ENCODE data around the gene PKD2L2. TPM values are rescaled to one million over a fixed set of nuclear protein-coding genes. Genes with fewer than 3 reads are reported as not detected.
"Not testable (repeated sequence)": the region's sequence is repeated elsewhere in the genome, so short reads cannot be mapped to it uniquely, and the experiment has no call there.

The PKD2L2 gene
- total and polyA plus RNA-seq, 9 of the 15 experiments (the other 6 are each of a cell fraction or from before 2014, with no cell fraction given): 0.08 to 0.25 (median 0.11) TPM; not detected in 5

- CTCF ChIA-PET (ENCODE audit: low intra/inter-chr PET ratio); BruUV-seq (replicated peaks); H3K4me2 ChIP-seq (ENCODE audit: insufficient read depth, low read length); intact Hi-C loops (cut with micrococcal nuclease); H3K27ac ChIP-seq (ENCODE audit: extremely low read depth, low read depth, low read length); POLR2A ChIA-PET; in situ Hi-C loops (cut with MboI); H3K9me3 ChIP-seq (replicated peaks; ENCODE audit: control insufficient read depth, insufficient read depth, low read depth, low read length); H2AFZ ChIP-seq (ENCODE audit: low read depth, low read length); FAIRE-seq; H3K9me1 ChIP-seq (ENCODE audit: control insufficient read depth, insufficient read depth, low read length); ATAC-seq; H3K4me1 ChIP-seq (replicated peaks in 1 of 2; ENCODE audit: control insufficient read depth in 2 of 2, insufficient read depth in 2 of 2, low read length in 2 of 2); H4K20me1 ChIP-seq (replicated peaks; ENCODE audit: control insufficient read depth, insufficient read depth, low read length); H3K9ac ChIP-seq (ENCODE audit: insufficient read depth in 1 of 2, low read depth in 2 of 2, low read length in 2 of 2); DNase-seq (ENCODE audit: extremely low read depth in 1 of 4, low spot score in 3 of 4); H3K4me3 ChIP-seq; H3K79me2 ChIP-seq (ENCODE audit: control insufficient read depth, insufficient read depth, low read length); H3K27me3 ChIP-seq (ENCODE audit: control insufficient read depth in 2 of 2, insufficient read depth in 2 of 2, low read length in 2 of 2): not testable (repeated sequence)
- WGBS (ENCODE audit: insufficient coverage, low coverage, missing lambda C conversion rate): 90% methylated on average over 2 of the region's 4 CpGs
- peaks cover 25% of the 10 kb centered on the region; the same call in 2 of the 3 replicates for H3K36me3 ChIP-seq (ENCODE audit: control insufficient read depth, insufficient read depth, low read length)
- peak; percentile 91 for TF ChIP-seq ZNF507 (tag; conservative IDR thresholded peaks at IDR 0.05)
Observed at GRCh38 chr5:137970384-137970783, 81.1 kb downstream of the PKD2L2 start.

GRCh38 chr5:137975208-137975607 is 86.0 kb downstream of the PKD2L2 start:
- no peaks in the 10 kb centered on the region for H3K9me3 ChIP-seq (replicated peaks; ENCODE audit: control insufficient read depth, insufficient read depth, low read depth, low read length)
- H3K27me3 ChIP-seq (ENCODE audit: control insufficient read depth in 2 of 2, insufficient read depth in 2 of 2, low read length in 2 of 2): no peaks in the 10 kb centered on the region
- H3K9ac ChIP-seq (ENCODE audit: insufficient read depth in 1 of 2, low read depth in 2 of 2, low read length in 2 of 2): no peak overlapping the region
- H4K20me1 ChIP-seq (replicated peaks; ENCODE audit: control insufficient read depth, insufficient read depth, low read length): no peaks in the 10 kb centered on the region
- ChIA-PET POLR2A (interaction anchor here (0.6 kb wide), 1 partner anchor 11 kb away, joined by 3 read pairs; no protein-coding TSS in a partner anchor), CTCF (ENCODE audit: low intra/inter-chr PET ratio) (no interaction called here)
- TF ChIP-seq PHF21A (IDR thresholded peaks at IDR 0.05; ENCODE audit: borderline replicate concordance, low read depth): no peak
- no peak for TF ChIP-seq MECOM (CRISPR knock-in tag; IDR thresholded peaks at IDR 0.05)
- TF ChIP-seq TBP (optimal IDR thresholded peaks at IDR 0.05; ENCODE audit: low read depth, low read length): no peak
- no peak for TF ChIP-seq ZNF655 (CRISPR knock-in tag; IDR thresholded peaks at IDR 0.05)
- no peak for TF ChIP-seq KLF1 (tag; IDR thresholded peaks at IDR 0.05)
- no peak for TF ChIP-seq PHTF2 (CRISPR knock-in tag; IDR thresholded peaks at IDR 0.05)
- no peak for TF ChIP-seq ILK (tag; IDR thresholded peaks at IDR 0.05; ENCODE audit: borderline replicate concordance, low read depth)
- TF ChIP-seq HMG20A (CRISPR knock-in tag; conservative IDR thresholded peaks at IDR 0.05): no peak
- intact Hi-C loops (cut with micrococcal nuclease): no loop called here
- peaks cover 31% of the 10 kb centered on the region for H3K36me3 ChIP-seq (ENCODE audit: control insufficient read depth, insufficient read depth, low read length)
- in situ Hi-C loops (cut with MboI): no loop called here
- H3K79me2 ChIP-seq (ENCODE audit: control insufficient read depth, insufficient read depth, low read length): no peaks in the 10 kb centered on the region
- TSS peak; percentile 7 for BruUV-seq (replicated peaks)
- H3K4me1 ChIP-seq (replicated peaks in 1 of 2; ENCODE audit: control insufficient read depth in 2 of 2, insufficient read depth in 2 of 2, low read length in 2 of 2): no peaks in the 10 kb centered on the region
- no peaks in the 10 kb centered on the region for H3K9me1 ChIP-seq (ENCODE audit: control insufficient read depth, insufficient read depth, low read length)
- WGBS (ENCODE audit: insufficient coverage, low coverage, missing lambda C conversion rate): 96% methylated on average over 3 of the region's 3 CpGs
- H3K4me3 ChIP-seq: no peak overlapping the region
- H3K27ac ChIP-seq (ENCODE audit: extremely low read depth, low read depth, low read length): no peak overlapping the region
- no peak for DNase-seq (ENCODE audit: extremely low read depth in 1 of 4, low spot score in 3 of 4)
- no peak for FAIRE-seq
- no peak overlapping the region for H3K4me2 ChIP-seq (ENCODE audit: insufficient read depth, low read length)
- H2AFZ ChIP-seq (ENCODE audit: low read depth, low read length): no peak overlapping the region
- no peak for ATAC-seq
